ENCODE results near the gene SLC26A8. TPM values are rescaled to one million over a fixed set of nuclear protein-coding genes. Genes with fewer than 3 reads are reported as not detected.

The SLC26A8 gene
- polyA plus RNA-seq, 3 donors = 0.52 to 1.7 (median 1.5) TPM

- Histone ChIP-seq H3K27ac (ENCODE audit: low read depth in 1 of 2, low read length in 2 of 2) (peak within 1 kb of the TSS; percentile 82 to 92), H2AFZ (ENCODE audit: insufficient read depth, low read depth, low read length, poor library complexity, severe bottlenecking) (peak within 1 kb of the TSS; percentile 77), H3K4me2 (replicated peaks; ENCODE audit: extremely low read depth, low read length, poor library complexity, severe bottlenecking) (peak within 1 kb of the TSS; percentile 92), H4K20me1 (ENCODE audit: insufficient read depth, low read length) (peaks cover 21% of the 10 kb centered on the region), H3K9me3 (replicated peaks in 1 of 2; ENCODE audit: control insufficient read depth in 1 of 2, insufficient read depth in 1 of 2, low read length in 2 of 2) (no peaks in the 10 kb centered on the region), H3K4me3 (replicated peaks in 1 of 3; ENCODE audit: low read depth in 2 of 3, low read length in 3 of 3) (peak within 1 kb of the TSS; percentile 87 to 99 (median 99)), H3K36me3 (replicated peaks in 1 of 2; ENCODE audit: control insufficient read depth in 1 of 2, insufficient read depth in 2 of 2, low read length in 2 of 2) (no peaks in the 10 kb centered on the region), H3K27me3 (ENCODE audit: control insufficient read depth in 2 of 2, insufficient read depth in 2 of 2, low read length in 2 of 2) (no peaks in the 10 kb centered on the region), H3K79me2 (ENCODE audit: insufficient read depth, low read length) (peaks cover 99% of the 10 kb centered on the region), H3K4me1 (ENCODE audit: control insufficient read depth in 1 of 2, insufficient read depth in 2 of 2, low read length in 2 of 2) (peaks cover 50 to 57% of the 10 kb centered on the region in 2 donors), H3K9ac (ENCODE audit: insufficient read depth, low read length, poor library complexity, severe bottlenecking) (peak within 1 kb of the TSS; percentile 94)
- intact Hi-C loops (cut with micrococcal nuclease) = loop anchor here (1.0 to 10.0 kb wide), 4 partner anchors 67 to 267 kb away; partner anchors contain the start of gene BRPF3 (in 2 of the 2)
- peaks cover 0 to 5% of the 10 kb centered on the region in 2 donors for H3K36me3 Mint-ChIP-seq
- DNase-seq = peak; percentile 99 to 100 (median 100)
- TF ChIP-seq, protein P1, sequence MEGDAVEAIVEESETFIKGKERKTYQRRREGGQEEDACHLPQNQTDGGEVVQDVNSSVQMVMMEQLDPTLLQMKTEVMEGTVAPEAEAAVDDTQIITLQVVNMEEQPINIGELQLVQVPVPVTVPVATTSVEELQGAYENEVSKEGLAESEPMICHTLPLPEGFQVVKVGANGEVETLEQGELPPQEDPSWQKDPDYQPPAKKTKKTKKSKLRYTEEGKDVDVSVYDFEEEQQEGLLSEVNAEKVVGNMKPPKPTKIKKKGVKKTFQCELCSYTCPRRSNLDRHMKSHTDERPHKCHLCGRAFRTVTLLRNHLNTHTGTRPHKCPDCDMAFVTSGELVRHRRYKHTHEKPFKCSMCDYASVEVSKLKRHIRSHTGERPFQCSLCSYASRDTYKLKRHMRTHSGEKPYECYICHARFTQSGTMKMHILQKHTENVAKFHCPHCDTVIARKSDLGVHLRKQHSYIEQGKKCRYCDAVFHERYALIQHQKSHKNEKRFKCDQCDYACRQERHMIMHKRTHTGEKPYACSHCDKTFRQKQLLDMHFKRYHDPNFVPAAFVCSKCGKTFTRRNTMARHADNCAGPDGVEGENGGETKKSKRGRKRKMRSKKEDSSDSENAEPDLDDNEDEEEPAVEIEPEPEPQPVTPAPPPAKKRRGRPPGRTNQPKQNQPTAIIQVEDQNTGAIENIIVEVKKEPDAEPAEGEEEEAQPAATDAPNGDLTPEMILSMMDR (IDR thresholded peaks at IDR 0.05) = peak; percentile 86
- peak within 1 kb of the TSS; percentile 90 to 98 (median 96) for H3K27ac Mint-ChIP-seq
- H3K4me1 Mint-ChIP-seq = peaks cover 50% of the 10 kb centered on the region
- no peaks in the 10 kb centered on the region for H3K9me3 Mint-ChIP-seq
- peak within 1 kb of the TSS; percentile 92 to 98 for H3K4me3 Mint-ChIP-seq
- under 1% methylated on average over 52 of the region's 62 CpGs for WGBS (ENCODE audit: insufficient coverage)
- peaks cover 0 to 3% (median 2%) of the 10 kb centered on the region in 3 donors for H3K27me3 Mint-ChIP-seq (ENCODE audit: low read depth in 3 of 3)
Measured at GRCh38 chr6:36027501-36028087, 3.2 kb upstream of the SLC26A8 start, which contains the start of gene MAPK14. TSS of gene MAPK14 (plus strand) at chr6:36027808. CDS start at chr6:36028158, 350 bp downstream.

DNA sequence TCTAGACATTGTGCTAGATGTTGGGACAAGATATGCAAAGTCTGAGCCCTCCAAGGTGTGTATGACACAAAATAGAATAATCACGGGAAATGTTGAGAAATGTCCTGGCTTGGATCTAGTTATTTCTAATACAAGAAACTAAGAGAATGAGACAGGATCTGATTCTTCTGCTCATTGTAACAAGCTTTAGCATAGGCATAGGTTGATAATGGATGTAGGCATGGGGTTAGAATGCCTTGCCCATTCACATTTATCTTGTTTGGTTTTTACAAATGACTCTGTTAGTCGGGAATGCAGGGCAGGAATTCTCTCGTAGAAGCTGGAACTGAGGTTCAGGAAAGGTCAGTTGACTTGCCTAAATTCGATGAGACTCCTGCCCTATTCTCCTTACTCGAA, 1.5 kb upstream of the SLC26A8 start:
- no peak for DNase-seq
- Mint-ChIP-seq H3K27me3 (ENCODE audit: low read depth in 3 of 3) (peaks cover 0 to 3% (median 3%) of the 10 kb centered on the region in 3 donors), H3K4me1 (peaks cover 38% of the 10 kb centered on the region), H3K4me3 (no peak overlapping the region), H3K9me3 (peaks cover 0 to 3% (median 0%) of the 10 kb centered on the region in 7 donors), H3K36me3 (no peaks in the 10 kb centered on the region), H3K27ac (no peak overlapping the region)
- Histone ChIP-seq H3K9me3 (replicated peaks in 1 of 2; ENCODE audit: control insufficient read depth in 1 of 2, insufficient read depth in 1 of 2, low read length in 2 of 2) (no peaks in the 10 kb centered on the region), H3K4me1 (ENCODE audit: control insufficient read depth in 1 of 2, insufficient read depth in 2 of 2, low read length in 2 of 2) (peaks cover 35 to 41% of the 10 kb centered on the region in 2 donors), H2AFZ (ENCODE audit: insufficient read depth, low read depth, low read length, poor library complexity, severe bottlenecking) (no peak overlapping the region), H3K36me3 (replicated peaks in 1 of 2; ENCODE audit: control insufficient read depth in 1 of 2, insufficient read depth in 2 of 2, low read length in 2 of 2) (no peaks in the 10 kb centered on the region), H3K79me2 (ENCODE audit: insufficient read depth, low read length) (peaks cover 85% of the 10 kb centered on the region), H3K27me3 (ENCODE audit: control insufficient read depth in 2 of 2, insufficient read depth in 2 of 2, low read length in 2 of 2) (no peaks in the 10 kb centered on the region), H4K20me1 (ENCODE audit: insufficient read depth, low read length) (peaks cover 8% of the 10 kb centered on the region), H3K4me3 (replicated peaks in 1 of 3; ENCODE audit: low read depth in 2 of 3, low read length in 3 of 3) (no peak overlapping the region), H3K27ac (ENCODE audit: low read depth in 1 of 2, low read length in 2 of 2) (no peak overlapping the region), H3K9ac (ENCODE audit: insufficient read depth, low read length, poor library complexity, severe bottlenecking) (no peak overlapping the region), H3K4me2 (replicated peaks; ENCODE audit: extremely low read depth, low read length, poor library complexity, severe bottlenecking) (no peak overlapping the region)
- intact Hi-C loops (cut with micrococcal nuclease) = loop anchor here (2.0 to 10.0 kb wide), 3 partner anchors 69 to 269 kb away; partner anchors contain the start of gene BRPF3 (in 2 of the 2)
- 97% methylated on average over 4 of the region's 5 CpGs for WGBS (ENCODE audit: insufficient coverage)
- TF ChIP-seq, protein P1 (IDR thresholded peaks at IDR 0.05) = no peak

Data from CD14-positive monocyte (primary cell).